Measurements from ENCODE around the gene NRG3. TPM values are rescaled to one million over a fixed set of nuclear protein-coding genes. Genes with fewer than 3 reads are reported as not detected.
"Not testable (repeated sequence)": the region's sequence is repeated elsewhere in the genome, so short reads cannot be mapped to it uniquely, and the experiment has no call there.

The NRG3 gene
- total RNA-seq, 6 experiments from 2014 or later, result not detected

DNA sequence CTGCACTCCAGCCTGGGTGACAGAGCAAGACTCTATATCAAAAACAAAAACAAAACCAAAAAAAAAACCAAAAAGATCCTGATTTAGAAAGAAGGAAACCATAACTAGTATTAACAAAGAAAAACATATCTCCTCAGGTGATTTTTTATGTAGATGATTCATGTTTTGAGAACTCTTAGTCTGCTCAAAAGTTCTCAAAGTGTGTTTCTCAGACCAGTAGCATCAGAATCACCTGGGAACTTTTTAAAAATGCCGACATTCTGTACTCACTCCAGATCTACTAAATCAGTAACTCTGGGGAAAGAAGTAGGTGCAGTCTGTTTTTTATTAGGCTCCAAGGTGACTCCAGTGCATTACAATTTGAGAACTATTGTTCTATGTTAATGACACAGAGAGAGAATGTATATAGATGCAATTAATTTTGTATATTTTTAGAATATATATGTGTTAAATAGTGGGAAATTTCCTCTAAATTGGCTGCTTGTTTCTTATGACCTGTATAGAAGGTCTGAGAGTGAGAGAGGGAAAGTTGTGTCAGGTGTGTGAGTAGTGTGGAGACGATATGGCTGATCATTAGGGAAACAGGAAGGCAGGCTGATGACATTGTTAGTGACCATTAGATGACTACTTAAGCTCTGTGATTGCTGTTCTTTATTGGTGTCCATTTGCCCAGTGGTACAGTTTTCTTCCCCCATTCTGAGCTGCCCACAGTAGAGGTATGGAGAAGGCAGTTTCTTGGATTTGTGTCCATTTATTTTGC is 1075.0 kb downstream of the NRG3 start:
- no peaks in the 10 kb centered on the region; the same call in 1 of the 2 replicates for H3K27me3 Mint-ChIP-seq (ENCODE audit: insufficient read depth)
- H3K4me1 Mint-ChIP-seq (ENCODE audit: low read depth), result no peaks in the 10 kb centered on the region
- H3K36me3 Mint-ChIP-seq (ENCODE audit: low read depth), result no peaks in the 10 kb centered on the region
- no peaks in the 10 kb centered on the region for H3K9me3 Mint-ChIP-seq
- no peak overlapping the region for H3K27ac Mint-ChIP-seq
- DNase-seq, result no peak
- H3K4me3 Mint-ChIP-seq, result no peak overlapping the region
- TF ChIP-seq, protein P1, sequence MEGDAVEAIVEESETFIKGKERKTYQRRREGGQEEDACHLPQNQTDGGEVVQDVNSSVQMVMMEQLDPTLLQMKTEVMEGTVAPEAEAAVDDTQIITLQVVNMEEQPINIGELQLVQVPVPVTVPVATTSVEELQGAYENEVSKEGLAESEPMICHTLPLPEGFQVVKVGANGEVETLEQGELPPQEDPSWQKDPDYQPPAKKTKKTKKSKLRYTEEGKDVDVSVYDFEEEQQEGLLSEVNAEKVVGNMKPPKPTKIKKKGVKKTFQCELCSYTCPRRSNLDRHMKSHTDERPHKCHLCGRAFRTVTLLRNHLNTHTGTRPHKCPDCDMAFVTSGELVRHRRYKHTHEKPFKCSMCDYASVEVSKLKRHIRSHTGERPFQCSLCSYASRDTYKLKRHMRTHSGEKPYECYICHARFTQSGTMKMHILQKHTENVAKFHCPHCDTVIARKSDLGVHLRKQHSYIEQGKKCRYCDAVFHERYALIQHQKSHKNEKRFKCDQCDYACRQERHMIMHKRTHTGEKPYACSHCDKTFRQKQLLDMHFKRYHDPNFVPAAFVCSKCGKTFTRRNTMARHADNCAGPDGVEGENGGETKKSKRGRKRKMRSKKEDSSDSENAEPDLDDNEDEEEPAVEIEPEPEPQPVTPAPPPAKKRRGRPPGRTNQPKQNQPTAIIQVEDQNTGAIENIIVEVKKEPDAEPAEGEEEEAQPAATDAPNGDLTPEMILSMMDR (IDR thresholded peaks at IDR 0.05), result no peak

DNA sequence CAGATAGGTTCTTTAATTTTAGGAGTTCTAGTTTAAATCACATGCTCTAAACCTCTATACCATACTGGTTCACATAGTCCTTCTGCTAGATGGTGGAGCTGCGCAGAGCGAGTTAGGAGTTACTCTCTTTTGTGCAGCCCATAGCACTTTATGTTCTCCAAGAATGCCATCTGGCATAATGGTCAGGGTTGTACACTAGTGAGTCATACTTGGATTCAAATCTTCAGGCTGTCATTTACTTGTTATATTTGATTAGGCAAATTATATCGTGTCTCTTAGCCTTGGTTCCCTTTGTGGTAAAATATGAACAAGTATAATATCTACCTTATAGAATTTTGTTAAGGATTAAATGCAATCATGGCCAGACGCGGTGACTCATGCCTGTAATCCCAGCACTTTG is 1078.3 kb downstream of the NRG3 start:
- TF ChIP-seq, protein P1 (IDR thresholded peaks at IDR 0.05), result no peak
- Mint-ChIP-seq H3K9me3 (no peaks in the 10 kb centered on the region), H3K27me3 (ENCODE audit: insufficient read depth) (no peaks in the 10 kb centered on the region; the same call in 1 of the 2 replicates), H3K36me3 (ENCODE audit: low read depth) (no peaks in the 10 kb centered on the region), H3K4me1 (ENCODE audit: low read depth) (no peaks in the 10 kb centered on the region), H3K27ac (no peak overlapping the region), H3K4me3 (no peak overlapping the region)
- no peak for DNase-seq

GRCh38 chr10:82953909-82954308 is 1078.9 kb downstream of the NRG3 start:
- H3K9me3 Mint-ChIP-seq, result no peaks in the 10 kb centered on the region
- no peaks in the 10 kb centered on the region for H3K4me1 Mint-ChIP-seq (ENCODE audit: low read depth)
- no peaks in the 10 kb centered on the region; the same call in 1 of the 2 replicates for H3K27me3 Mint-ChIP-seq (ENCODE audit: insufficient read depth)
- DNase-seq, result no peak
- TF ChIP-seq, protein P1 (IDR thresholded peaks at IDR 0.05), result no peak
- no peak overlapping the region for H3K4me3 Mint-ChIP-seq
- no peaks in the 10 kb centered on the region for H3K36me3 Mint-ChIP-seq (ENCODE audit: low read depth)
- H3K27ac Mint-ChIP-seq, result no peak overlapping the region

GRCh38 chr10:82960421-82961060 is 1085.5 kb downstream of the NRG3 start:
- H3K36me3 Mint-ChIP-seq (ENCODE audit: low read depth); H3K27ac Mint-ChIP-seq; H3K9me3 Mint-ChIP-seq; H3K27me3 Mint-ChIP-seq (ENCODE audit: insufficient read depth); DNase-seq; H3K4me3 Mint-ChIP-seq: not testable (repeated sequence)
- H3K4me1 Mint-ChIP-seq (ENCODE audit: low read depth), result peaks cover 15% of the 10 kb centered on the region; the same call in 1 of the 2 replicates

DNA sequence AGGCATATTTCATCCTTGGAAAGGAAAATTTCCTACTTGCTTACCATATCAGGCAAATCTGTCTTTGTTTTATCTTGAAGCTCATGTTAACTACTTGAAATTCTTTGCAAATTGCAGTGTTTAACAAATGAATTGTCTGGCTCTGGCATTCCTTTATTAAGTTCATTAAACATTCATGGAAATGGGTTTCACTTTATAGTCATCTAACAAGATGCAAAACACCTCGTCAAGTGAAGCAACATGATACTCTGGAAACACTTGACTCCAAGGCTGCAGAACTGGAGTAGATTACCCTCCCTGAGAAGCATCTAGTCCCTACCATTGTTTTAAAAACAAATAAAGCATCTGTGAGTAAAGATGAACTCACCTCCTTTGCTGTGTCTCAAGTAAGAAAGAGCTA is 1086.9 kb downstream of the NRG3 start:
- H3K36me3 Mint-ChIP-seq (ENCODE audit: low read depth), result no peaks in the 10 kb centered on the region
- H3K4me3 Mint-ChIP-seq, result no peak overlapping the region
- TF ChIP-seq, protein P1 (IDR thresholded peaks at IDR 0.05), result no peak
- peaks cover 15% of the 10 kb centered on the region; the same call in 1 of the 2 replicates for H3K4me1 Mint-ChIP-seq (ENCODE audit: low read depth)
- no peak for DNase-seq
- H3K27me3 Mint-ChIP-seq (ENCODE audit: insufficient read depth), result no peaks in the 10 kb centered on the region
- no peaks in the 10 kb centered on the region for H3K9me3 Mint-ChIP-seq
- H3K27ac Mint-ChIP-seq, result no peak overlapping the region

- Mint-ChIP-seq H3K4me1 (ENCODE audit: low read depth) (peaks cover 8% of the 10 kb centered on the region; the same call in 1 of the 2 replicates), H3K9me3 (no peaks in the 10 kb centered on the region), H3K27ac (no peak overlapping the region), H3K27me3 (ENCODE audit: insufficient read depth) (no peaks in the 10 kb centered on the region), H3K36me3 (ENCODE audit: low read depth) (no peaks in the 10 kb centered on the region), H3K4me3 (no peak overlapping the region)
- TF ChIP-seq, protein P1 (IDR thresholded peaks at IDR 0.05), result no peak
- DNase-seq, result no peak
Measured at GRCh38 chr10:82966130-82966529, 1091.1 kb downstream of the NRG3 start.

All from HFFc6 (cell line).